HepG2 (cell line): ENCODE measurements around the gene MOSPD2.

Experiments used
- CBX5 ChIP-seq: sonication (generic); formaldehyde crosslinking; IDR thresholded peaks from 2 replicates; pipeline ENCODE4 v1.4.0; 2020; ENCODE audit warnings: missing genetic modification reagents, borderline replicate concordance
- KDM1A ChIP-seq: IDR thresholded peaks from 2 replicates; pipeline ENCODE4 v1.6.1; 2016; ENCODE audit warnings: missing compliant biosample characterization
- RBM39 ChIP-seq: fragments of 200-400 bp; formaldehyde crosslinking; IDR thresholded peaks from one replicate; pipeline ENCODE4 v1.6.1; 2018; ENCODE audit warnings: antibody characterized with exemption, mild to moderate bottlenecking, low read depth, low read length; ENCODE audit not compliant: poor library complexity, severe bottlenecking
- SRF ChIP-seq: IDR thresholded peaks from 2 replicates; pipeline ENCODE4 v1.6.1; 2011; ENCODE audit warnings: mild to moderate bottlenecking, low read depth, low read length, moderate library complexity
- ZNF12 ChIP-seq: sonication (generic); formaldehyde crosslinking; IDR thresholded peaks from 2 replicates; pipeline ENCODE4 v1.5.0; 2020; ENCODE audit warnings: missing genetic modification reagents
- ZNF121 ChIP-seq: sonication (generic); formaldehyde crosslinking; IDR thresholded peaks from 2 replicates; pipeline ENCODE4 v1.5.0; 2020; ENCODE audit warnings: mild to moderate bottlenecking, missing genetic modification reagents
- ZNF709 ChIP-seq: sonication (generic); formaldehyde crosslinking; IDR thresholded peaks from 2 replicates; pipeline ENCODE4 v1.5.0; 2020; ENCODE audit warnings: mild to moderate bottlenecking, missing genetic modification reagents

DNA sequence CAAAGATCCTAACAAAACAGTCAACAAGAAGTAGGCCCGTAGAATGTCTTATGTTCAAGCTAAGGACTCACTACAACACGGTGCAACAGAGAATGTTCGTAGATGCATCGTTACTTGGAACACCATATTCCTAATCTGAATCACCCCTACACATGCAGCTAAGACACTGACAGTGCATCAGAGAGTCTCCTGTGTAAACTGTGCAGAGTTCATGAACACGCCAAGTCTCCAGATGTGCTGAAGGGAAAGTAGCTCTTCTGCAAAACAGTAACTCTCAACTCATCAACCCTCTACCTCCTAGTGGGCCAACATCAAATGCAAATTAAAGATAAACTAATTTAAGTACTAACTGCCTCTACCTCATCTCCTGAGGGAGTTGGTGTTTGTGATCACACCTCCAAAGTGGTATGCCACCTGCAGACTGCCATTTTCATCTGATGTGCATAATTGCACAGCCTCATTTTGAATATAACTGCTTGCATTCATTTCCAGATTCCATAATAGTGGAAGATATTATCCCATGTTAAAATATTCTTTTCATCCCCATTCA is 73.5 kb downstream of the MOSPD2 start:
- TF ChIP-seq RBM39 (no peak), KDM1A (CRISPR knock-in tag) (no peak), ZNF121 (CRISPR knock-in tag) (no peak), ZNF12 (CRISPR knock-in tag) (no peak), SRF (no peak), CBX5 (CRISPR knock-in tag) (no peak), ZNF709 (CRISPR knock-in tag) (no peak)
